Muscle of back (tissue), 11 donors: ENCODE results near the gene PXT1. TPM values are rescaled to one million over a fixed set of nuclear protein-coding genes. Genes with fewer than 3 reads are reported as not detected.
A peak's percentile ranks its signal among the peaks of the same experiment; 100 is the strongest.

Source experiments
- DNase-seq, 3 donors: peaks; one replicate each; pipeline versions ENCODE4 v3.0.0 to v3.0.0-alpha.2; 2013
- polyA plus RNA-seq, 10 donors: library from polyadenylated mRNA; unstranded; fragments of 120-200 nt; gene quantifications; one replicate each; pipeline ENCODE4 v1.2.1, GENCODE V29; 2013; ENCODE audit not compliant: insufficient read length in 10 of 10

The PXT1 gene
- polyA plus RNA-seq, 10 donors: 0.07 to 0.34 (median 0.10) TPM; not detected in 3

DNA sequence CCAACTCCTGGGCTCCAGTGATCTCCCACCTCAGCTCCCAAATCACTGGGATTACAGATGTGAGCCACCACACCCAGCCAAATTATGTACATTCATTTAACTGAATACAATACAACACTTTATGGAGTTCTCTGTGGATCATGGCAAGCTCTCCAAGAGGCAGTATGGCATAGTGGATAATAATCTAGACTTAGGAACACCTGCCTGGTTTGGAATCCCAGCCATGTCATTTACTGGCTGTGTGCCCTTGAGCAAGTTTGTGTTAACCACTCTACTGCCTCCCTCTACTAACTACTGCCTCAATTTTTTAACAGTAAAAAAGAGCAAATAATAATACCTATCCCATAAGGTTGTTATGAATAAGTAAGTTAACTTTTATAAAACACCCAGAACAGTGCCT, 53.3 kb downstream of the PXT1 start:
- no peak for DNase-seq

- peak in 2 of 3 donors; percentile 39 to 57 for DNase-seq
Measured at GRCh38 chr6:36387440-36388303, 55.0 kb downstream of the PXT1 start, which contains the start of gene ETV7. Gene ETV7, minus strand, starts transcription at chr6:36387669. Its CDS starts 128 bp downstream, at chr6:36387541.

DNA sequence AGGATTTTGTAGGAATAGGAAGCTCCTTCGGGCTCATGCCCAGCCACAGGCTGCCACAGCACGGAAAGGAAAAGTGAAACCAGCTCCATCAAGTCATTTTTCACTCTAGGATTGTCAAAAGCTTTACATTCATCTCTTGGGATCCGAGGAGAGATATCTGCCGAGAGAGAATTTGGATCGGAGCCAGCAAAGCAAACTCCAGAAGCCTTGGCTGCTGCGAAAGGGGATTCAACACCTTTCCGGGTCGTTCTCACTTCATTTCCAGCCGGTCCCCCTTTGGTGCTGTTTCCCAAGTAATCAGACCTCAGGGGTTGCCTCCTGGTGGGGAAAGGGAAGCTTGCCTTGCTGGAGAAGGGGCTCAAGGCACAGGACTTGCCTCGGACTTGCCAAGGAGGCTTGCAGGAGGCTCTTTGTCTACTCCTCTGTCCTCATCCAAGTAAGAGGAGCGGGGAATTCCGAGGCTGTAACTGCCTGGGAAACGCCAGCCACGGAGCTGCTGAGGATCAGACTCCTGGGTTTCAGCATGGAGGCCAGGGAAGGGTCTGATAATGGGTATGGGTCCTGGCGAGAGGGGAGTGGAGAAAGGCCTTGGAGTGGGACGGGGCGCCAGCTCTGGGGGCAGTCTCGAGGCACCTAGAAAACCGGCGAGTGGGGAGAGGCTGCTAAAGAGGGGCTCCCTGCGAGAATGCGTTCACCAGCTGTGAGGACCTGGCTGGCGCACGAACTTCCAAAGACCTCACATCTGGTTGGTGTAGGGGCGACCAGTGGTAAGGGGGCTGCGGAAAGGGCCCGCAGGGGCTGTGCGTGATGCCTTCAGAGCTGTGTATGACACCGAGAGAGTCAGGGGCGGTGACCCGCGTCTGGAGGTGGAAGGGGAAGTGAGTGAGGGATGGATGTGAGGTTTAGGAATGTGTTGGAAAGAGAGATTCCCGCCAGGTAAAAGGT, 55.9 kb downstream of the PXT1 start:
- DNase-seq: peak; percentile 22 to 76 (median 44)

GRCh38 chr6:36384095-36384494, 58.6 kb downstream of the PXT1 start:
- DNase-seq: no peak

GRCh38 chr6:36383606-36384005, 59.0 kb downstream of the PXT1 start:
- DNase-seq: no peak

GRCh38 chr6:36382976-36383375, 59.7 kb downstream of the PXT1 start:
- no peak for DNase-seq

DNA sequence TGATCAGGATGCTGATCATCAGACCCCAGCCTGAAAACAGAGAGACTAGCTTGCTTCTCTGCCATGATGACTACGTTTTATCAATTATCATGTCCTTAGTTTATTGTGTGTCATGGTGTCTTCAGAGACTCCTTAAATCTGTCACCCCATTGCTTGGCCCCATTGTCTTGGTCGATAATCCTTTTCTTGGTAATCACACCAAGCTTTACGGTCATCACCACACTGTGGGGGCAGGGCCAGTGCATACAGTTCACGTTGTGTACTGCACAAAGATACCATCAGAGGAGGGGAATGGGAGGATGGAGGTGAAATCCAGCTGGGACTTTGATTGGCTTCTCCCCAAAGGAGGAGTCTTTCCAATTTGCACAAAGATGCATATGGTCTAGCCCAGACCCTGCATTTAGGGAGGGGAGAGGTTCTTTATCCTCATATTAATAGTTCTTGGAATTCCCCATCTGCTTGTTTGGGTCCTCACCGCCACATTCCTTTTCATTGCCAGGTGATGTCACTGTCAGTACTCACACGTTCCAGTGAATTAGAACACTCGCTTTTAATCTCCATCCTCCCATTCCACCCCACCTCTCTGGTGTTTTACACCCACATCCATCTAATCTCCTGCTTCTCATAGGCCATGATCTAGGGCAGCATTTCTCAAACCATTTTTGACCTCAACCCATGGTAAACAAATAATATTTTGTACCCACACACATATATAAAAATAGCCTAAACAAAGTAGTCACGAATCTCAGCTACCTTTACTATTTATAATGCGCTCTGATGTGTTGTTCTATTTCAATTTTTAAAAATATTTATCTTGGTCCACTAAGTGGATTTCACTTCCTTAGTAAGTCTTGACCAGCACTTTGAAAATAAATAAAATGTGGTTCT, 60.9 kb downstream of the PXT1 start:
- no peak for DNase-seq

DNA sequence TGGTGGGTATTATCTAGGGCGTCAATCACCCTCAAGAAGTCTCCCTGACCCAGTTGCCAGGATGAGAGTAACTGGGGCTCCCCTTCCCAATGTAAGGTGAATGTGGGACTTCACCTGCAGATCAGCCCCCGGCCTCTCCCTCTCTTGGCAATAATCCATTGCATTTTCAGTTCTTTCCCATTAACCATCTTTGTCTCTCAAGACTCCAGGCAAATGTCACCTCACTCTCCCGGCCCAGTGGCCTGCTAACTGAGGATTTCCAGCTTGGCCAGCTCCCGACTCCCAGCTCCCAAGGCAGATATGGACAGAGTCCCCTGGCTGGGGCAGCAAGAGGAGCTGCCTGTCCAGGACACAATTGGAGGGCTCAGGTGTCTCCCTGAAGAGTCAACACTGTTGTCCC, 62.5 kb downstream of the PXT1 start:
- no peak for DNase-seq

DNA sequence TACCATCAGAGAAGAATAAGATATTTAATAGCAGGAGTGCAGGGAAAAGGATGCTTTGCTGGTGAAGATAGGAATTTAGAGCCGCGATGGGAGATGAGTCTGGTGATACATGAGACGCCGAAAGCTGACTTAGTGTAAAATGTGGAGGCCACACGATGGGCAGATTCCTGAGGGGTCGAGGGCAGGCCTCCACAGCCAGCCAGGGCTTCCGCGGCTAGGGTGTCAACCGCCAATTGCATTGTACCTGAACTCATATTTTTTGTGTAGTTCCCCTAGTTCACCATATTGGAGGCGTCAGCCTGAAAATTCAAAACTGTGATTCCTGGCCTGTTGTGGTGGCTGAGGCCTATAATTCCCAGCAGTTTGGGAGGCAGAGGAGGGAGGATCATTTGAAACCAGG, 63.7 kb downstream of the PXT1 start:
- DNase-seq: no peak

DNA sequence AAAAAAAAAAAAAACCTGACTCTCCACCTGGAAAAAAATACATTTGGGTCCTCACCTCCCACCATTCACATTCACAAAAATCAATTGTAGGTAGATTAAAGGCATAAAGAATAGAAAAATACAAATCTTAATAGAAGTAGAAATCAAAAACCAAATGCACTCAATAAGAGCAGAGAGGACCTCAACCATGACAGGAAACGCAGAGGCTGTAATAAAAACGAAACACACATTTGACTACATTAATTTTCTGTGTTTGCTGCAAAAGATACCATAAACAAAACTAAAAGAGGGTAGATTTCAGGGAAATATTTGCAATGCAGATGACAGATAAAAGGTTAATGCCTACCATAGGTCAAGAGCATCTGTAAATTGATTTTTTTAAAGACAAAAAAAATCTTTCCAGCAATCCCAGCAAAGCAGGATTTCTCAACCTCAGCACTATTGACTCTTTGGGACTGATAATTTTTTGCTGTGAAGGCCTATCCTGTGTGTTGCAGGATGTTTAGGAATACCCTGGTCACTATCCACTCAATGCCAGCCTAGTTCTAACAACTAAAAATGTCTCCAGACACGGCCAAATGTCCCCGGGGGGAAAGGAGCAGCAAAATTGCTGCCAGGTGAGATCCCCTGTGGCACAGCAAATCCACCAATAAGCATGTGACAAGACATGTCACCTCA, 64.3 kb downstream of the PXT1 start:
- no peak for DNase-seq

- DNase-seq: no peak
Measured at GRCh38 chr6:36377594-36377993, 65.1 kb downstream of the PXT1 start.

GRCh38 chr6:36376742-36377141, 65.9 kb downstream of the PXT1 start:
- no peak for DNase-seq

DNA sequence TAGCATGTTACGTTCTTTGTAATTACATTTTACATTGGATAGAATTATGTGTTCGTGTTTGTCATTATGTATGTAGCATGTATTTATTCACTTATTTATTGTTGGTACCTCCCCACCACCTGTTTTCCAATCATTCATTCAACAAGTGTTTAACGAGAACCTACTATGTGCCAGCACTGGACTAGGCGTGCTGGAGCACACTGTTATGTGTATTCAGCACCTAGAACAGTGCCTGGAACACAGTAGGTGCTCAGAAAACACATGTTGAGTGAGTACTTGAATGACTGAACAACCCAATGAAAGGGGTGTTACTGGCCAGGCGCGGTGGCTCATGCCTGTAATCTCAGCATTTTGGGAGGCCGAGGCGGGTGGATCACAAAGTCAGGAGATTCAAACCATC, 66.5 kb downstream of the PXT1 start:
- no peak for DNase-seq

DNA sequence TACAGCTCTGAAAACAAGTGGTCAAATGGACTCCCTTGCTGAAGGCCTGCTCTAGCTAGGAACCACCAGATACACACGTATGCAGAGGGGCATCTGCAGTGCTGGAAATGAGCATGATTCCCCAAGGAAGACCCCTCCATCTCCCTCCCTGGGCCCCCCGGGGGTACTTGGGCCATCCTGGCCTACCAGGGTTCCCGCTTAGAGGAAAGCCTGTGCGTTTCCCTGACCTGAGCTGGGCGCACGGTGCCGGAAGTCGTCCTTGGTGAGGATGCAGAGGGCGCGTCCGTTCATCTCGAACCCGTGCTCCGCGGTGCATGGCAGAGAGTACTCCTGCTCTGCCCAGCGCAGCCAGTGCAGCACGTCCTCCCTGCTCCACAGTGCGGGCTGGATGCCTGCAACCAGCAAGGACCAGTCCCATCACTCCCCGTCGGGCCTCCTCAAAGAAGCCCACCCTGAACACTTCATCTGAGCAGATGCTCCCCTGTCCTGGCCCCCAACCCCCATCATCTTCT, 67.0 kb downstream of the PXT1 start:
- no peak for DNase-seq

DNA sequence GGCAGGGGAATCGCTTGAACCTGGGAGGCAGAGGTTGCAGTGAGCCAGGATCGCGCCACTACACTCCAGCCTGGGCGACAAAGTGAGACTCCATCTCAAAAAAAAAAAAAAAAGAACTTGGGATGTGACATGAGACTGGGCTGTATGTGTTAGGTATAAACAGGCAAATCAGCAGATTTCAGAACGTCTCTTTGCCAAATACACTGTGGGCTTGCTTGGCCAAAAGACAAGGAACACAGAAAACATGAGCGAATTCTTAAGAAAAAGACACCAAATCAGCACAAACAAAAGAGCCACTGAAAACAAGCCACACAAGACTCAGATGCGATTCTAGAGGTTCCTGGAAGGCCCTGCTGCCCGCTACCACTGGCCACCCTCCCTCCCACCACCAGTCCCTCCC, 67.7 kb downstream of the PXT1 start:
- peak in 1 of 3 donors; percentile 42 for DNase-seq

- DNase-seq: no peak
Measured at GRCh38 chr6:36374194-36374593, 68.5 kb downstream of the PXT1 start.

DNA sequence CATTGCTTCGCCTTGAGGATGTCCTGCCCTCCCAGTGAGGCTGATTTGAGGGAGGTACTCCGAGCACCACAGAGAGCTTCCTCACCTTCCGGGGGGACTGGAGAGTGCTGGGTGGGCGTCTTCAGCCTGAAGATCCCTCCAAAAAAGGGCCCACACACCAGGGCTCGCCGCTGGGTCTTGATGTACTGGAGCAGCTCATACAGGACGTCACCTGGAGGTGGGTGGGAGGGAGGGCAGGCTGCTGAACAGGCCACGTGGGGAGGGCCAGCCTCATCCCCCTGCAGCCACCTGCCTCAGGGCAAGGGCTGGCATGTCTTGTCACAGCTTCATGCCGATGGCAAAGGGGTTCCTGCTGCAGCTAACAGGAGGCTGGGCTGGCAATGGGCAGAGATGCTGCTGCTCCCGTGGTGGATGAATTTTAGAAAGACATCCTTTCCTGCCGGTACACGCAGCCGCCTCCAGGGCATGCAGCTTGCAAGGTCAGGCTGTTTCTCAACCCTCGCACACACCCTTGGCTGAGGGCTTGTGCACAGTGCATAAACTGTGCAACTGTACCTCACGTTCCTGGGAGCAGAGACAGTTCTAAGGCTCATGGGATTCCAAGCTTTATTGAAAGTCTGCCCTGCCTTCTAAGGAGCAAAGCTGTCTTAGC, 69.2 kb downstream of the PXT1 start:
- DNase-seq: peak in 1 of 3 donors; percentile 55

DNA sequence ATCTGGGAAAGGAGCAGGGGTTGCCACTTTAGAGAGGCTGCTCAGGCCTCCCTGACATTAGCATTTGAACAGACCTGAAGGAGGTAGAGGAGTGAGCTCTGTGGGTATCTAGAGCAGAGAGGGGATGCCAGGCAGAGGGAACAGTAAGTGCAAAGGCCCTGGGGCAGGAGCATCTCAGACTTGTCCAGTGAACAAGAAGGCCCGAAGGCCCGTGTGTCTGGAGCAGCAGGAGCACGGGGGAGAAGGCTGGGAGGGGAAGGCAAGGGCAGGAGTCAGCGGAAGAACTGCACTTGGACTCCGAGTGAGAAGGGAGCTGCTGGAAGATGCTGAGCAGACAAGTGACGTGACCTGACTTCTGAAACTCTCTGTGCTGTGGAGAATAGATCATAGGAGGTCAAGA, 70.6 kb downstream of the PXT1 start:
- DNase-seq: no peak

DNA sequence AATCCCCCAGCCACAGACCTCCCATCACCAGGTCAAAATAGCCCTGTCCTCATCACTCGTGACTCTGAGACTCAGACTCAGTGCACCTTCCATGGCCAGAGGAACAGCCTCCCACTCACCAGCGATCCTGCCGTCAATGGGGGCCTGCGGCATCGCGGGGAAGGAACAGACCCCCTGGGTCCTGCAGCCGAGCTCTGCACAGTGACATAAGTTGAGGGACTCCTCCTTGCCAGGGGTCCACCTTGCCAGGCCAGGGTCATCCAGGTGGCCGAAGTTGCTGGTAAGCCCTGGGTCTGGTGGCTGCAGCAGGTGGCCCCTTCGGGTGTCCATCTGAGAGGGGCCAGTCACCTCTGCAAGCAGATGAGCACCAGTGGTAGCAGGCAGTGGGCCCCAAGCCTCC, 71.4 kb downstream of the PXT1 start:
- no peak for DNase-seq

- DNase-seq: no peak
Measured at GRCh38 chr6:36370638-36371037, 72.0 kb downstream of the PXT1 start.
